ENCODE results near the gene EIPR1.

Gene EIPR1

DNA sequence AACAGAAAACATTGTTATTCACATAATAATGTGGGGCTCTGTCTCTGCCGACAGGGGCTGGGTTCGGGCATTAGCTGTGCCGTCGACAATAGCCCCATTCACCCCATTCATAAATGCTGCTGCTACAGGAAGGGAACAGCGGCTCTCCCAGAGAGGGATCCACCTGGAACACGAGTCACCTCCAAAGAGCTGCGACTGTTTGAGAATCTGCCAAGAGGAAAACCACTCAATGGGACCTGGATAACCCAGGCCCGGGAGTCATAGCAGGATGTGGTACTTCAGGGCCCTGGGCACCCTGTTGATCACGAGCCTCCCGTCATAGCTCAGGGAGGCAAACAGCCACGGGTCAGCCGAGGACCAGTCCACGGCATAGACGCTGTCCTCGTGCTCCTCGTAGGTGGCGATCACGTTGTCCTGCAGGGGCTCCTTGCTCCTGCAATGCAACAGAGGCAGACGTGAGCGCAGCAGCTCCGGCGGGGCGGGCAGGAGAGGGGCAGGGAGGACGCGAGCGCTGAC lies 188.5 kb downstream of the EIPR1 start:
- TF ChIP-seq, protein P1, sequence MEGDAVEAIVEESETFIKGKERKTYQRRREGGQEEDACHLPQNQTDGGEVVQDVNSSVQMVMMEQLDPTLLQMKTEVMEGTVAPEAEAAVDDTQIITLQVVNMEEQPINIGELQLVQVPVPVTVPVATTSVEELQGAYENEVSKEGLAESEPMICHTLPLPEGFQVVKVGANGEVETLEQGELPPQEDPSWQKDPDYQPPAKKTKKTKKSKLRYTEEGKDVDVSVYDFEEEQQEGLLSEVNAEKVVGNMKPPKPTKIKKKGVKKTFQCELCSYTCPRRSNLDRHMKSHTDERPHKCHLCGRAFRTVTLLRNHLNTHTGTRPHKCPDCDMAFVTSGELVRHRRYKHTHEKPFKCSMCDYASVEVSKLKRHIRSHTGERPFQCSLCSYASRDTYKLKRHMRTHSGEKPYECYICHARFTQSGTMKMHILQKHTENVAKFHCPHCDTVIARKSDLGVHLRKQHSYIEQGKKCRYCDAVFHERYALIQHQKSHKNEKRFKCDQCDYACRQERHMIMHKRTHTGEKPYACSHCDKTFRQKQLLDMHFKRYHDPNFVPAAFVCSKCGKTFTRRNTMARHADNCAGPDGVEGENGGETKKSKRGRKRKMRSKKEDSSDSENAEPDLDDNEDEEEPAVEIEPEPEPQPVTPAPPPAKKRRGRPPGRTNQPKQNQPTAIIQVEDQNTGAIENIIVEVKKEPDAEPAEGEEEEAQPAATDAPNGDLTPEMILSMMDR (IDR thresholded peaks at IDR 0.05; ENCODE audit: insufficient read depth, low read depth, low read length, missing control alignments), result no peak
- DNase-seq (ENCODE audit: low read depth), result no peak
- H3K4me3 ChIP-seq (ENCODE audit: low read length), result no peak overlapping the region

DNA sequence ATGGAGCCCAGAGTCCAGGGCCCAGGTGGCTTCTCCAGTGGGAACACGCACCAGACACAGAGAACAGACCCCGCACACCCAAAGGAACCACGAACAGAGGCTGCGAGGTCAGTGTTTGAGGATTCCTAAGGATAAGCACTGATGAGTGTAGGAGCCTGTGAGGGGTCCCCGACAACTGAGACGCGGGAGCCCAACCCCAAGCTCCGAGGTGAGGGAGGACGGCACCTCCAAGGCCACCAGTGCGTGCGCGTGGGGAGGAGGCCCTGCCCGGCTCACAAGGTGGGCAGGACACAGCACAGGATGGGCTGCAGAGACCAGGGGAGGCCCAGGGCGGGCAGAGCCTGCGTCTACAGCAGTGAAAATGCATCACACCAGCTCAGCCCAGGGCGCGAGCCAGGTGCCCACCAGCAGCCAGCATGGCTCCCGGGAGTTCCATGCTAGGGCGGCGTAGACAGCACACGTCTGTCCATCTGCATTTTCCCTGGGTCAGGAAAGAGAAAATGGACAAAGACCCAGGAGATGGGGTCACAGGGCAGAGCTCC lies 189.1 kb downstream of the EIPR1 start:
- H3K4me3 ChIP-seq (ENCODE audit: low read length), result no peak overlapping the region
- TF ChIP-seq, protein P1 (IDR thresholded peaks at IDR 0.05; ENCODE audit: insufficient read depth, low read depth, low read length, missing control alignments), result no peak
- no peak for DNase-seq (ENCODE audit: low read depth)

DNA sequence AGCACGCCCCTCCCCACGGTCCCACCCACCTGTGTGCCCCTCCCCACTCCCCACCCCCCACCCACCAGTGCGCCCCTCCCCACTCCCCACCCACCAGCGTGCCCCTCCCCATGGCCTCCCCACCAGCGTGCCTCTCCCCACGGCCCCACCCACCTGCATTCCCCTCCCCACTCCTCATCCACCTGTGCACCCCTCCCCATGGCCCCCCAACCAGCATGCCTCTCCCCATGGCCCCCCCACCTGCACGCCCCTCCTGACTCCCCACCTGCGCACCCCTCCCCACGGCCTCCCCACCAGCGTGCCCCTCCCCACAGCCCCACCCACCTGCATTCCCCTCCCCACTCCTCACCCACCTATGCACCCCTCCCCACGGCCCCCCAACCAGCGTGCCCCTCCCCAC lies 190.2 kb downstream of the EIPR1 start:
- DNase-seq (ENCODE audit: low read depth), result no peak
- TF ChIP-seq, protein P1 (IDR thresholded peaks at IDR 0.05; ENCODE audit: insufficient read depth, low read depth, low read length, missing control alignments), result no peak
- H3K4me3 ChIP-seq (ENCODE audit: low read length), result no peak overlapping the region

DNA sequence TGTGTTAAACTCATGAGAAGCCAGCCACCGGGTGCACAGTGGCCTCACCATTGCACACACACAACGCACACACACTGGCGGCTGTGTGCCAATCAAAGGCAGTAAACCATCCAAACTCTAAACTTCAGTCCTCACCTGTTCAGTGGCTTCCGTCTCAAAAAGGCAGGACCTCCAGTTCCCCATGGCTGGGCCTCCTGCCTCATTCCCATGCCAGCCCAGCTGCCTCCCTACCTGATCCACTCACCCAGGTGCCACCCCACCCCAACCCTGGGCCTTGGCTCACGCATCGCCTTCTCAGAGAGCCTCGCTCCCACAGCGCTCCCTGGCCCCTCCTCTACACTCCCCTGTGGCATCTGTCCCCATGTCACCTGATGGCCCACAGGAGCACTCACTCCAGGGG lies 190.9 kb downstream of the EIPR1 start:
- TF ChIP-seq, protein P1 (IDR thresholded peaks at IDR 0.05; ENCODE audit: insufficient read depth, low read depth, low read length, missing control alignments), result no peak
- DNase-seq (ENCODE audit: low read depth), result no peak
- H3K4me3 ChIP-seq (ENCODE audit: low read length), result no peak overlapping the region

DNA sequence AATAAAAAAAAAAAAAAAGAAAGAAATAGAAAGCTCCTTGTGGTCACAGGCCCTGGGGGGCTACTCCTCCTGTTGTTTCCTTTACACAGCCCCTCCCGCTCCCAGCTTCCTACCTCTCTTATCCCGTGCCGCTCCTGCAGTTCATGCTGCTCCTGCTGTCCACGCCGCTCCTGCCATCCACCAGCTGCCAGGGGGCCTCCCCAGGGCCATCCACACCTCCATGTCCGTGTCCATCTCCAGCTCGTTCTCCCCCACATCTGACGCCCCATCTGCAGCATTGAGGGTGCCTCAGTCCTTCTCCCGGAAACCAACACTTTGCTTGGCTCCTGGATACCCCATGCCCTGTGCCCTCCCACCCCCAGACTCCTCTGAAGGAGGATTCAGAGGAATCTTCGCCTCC lies 191.7 kb downstream of the EIPR1 start:
- TF ChIP-seq, protein P1 (IDR thresholded peaks at IDR 0.05; ENCODE audit: insufficient read depth, low read depth, low read length, missing control alignments), result no peak
- H3K4me3 ChIP-seq (ENCODE audit: low read length), result no peak overlapping the region
- no peak for DNase-seq (ENCODE audit: low read depth)

DNA sequence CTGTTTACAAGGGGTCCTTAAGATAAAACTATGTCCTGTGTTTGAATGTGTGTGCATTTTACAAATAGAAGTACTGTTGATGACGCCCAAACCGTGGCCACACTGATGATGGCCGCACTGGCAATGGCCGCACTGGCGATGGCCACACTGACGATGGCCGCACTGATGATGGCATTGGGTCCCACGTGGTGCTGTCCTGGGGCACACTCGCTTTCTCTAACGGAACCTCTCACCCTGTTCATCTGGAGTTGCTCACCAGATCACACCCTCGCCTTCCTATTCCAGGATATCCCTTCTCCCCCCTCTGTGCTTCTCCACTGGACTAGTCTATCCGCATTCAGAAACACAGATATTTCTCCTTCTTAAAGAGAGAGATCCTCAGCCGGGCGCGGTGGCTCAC lies 192.4 kb downstream of the EIPR1 start:
- no peak for DNase-seq (ENCODE audit: low read depth)
- H3K4me3 ChIP-seq (ENCODE audit: low read length), result no peak overlapping the region
- TF ChIP-seq, protein P1 (IDR thresholded peaks at IDR 0.05; ENCODE audit: insufficient read depth, low read depth, low read length, missing control alignments), result no peak

DNA sequence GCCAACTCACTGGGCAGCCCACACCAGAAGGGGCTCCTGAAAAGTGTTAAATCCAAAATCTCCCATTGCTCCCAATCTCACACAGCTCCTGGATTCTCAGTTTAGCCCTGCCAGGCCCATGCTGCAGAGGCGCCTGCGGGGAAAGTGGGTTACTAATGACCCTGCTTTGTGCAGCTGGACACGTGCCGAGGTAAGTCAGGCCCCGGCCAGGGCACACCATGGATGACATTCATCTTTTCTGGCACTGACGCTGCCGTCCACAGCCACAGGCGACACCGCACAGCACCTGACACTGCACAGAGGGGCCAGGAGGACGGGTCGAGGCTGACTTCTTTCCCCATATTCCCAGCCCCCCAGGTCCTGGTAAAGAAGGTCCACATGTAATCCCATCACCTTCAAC lies 193.5 kb downstream of the EIPR1 start:
- DNase-seq (ENCODE audit: low read depth), result no peak
- TF ChIP-seq, protein P1 (IDR thresholded peaks at IDR 0.05; ENCODE audit: insufficient read depth, low read depth, low read length, missing control alignments), result no peak
- no peak overlapping the region for H3K4me3 ChIP-seq (ENCODE audit: low read length)

Data from epithelial cell of esophagus (primary cell).